Thoracic aorta (tissue), 2 donors: Measurements from ENCODE around the gene MTX1. TPM values are rescaled to one million over a fixed set of nuclear protein-coding genes. Genes with fewer than 3 reads are reported as not detected.

Experiments used
- ATAC-seq: fragments of 150-250 bp; one replicate; pipeline ENCODE4 v1.8.0; 2017; ENCODE audit warnings: low read depth; ENCODE audit not compliant: insufficient number of reproducible peaks, low FRiP score
- DNase-seq: peaks from one replicate; pipeline ENCODE4 v3.0.0-alpha.2; 2020; ENCODE audit warnings: low spot score
- H3K27ac ChIP-seq, 2 donors: fragments of 200-600 bp; sonication (generic); 1 replicate in 1 of 2; 2 replicates in 1 of 2; pipeline ENCODE4 v1.5.1; 2016; ENCODE audit warnings: mild to moderate bottlenecking in 2 of 2, moderate library complexity in 2 of 2
- H3K27me3 ChIP-seq: fragments of 200-600 bp; sonication (generic); replicated peaks from 2 replicates; pipeline ENCODE4 v1.6.0; 2016; ENCODE audit warnings: mild to moderate bottlenecking; ENCODE audit not compliant: insufficient read depth
- H3K36me3 ChIP-seq: fragments of 200-600 bp; sonication (generic); one replicate; pipeline ENCODE4 v1.5.1; 2016
- H3K4me1 ChIP-seq, 2 donors: fragments of 200-600 bp; sonication (generic); 1 replicate in 1 of 2; 2 replicates in 1 of 2; pipeline versions ENCODE4 v1.5.1 to v1.6.0; 2016; ENCODE audit warnings: low read depth in 2 of 2, mild to moderate bottlenecking in 1 of 2; ENCODE audit not compliant: control insufficient read depth in 1 of 2
- H3K4me3 ChIP-seq: fragments of 200-600 bp; sonication (generic); 2 replicates; pipeline ENCODE4 v1.5.1; 2016; ENCODE audit warnings: mild to moderate bottlenecking
- H3K9me3 ChIP-seq: fragments of 200-600 bp; sonication (generic); 2 replicates; pipeline ENCODE4 v1.5.1; 2016
- total RNA-seq, 2 donors: library from RNA; depleted of rRNA; stranded (reverse); fragments of >200 nt; gene quantifications; one replicate each; pipeline versions ENCODE4 v1.1.0 to v1.2.3, GENCODE V29; 2016
- TF ChIP-seq, protein P1 (sequence below): fragments of 200-600 bp; sonication (generic); IDR thresholded peaks from one replicate; pipeline ENCODE4 v1.5.1; 2019; ENCODE audit warnings: antibody characterized with exemption

Gene MTX1
- total RNA-seq, 2 donors from 2014 or later, result 21.7 to 22.9 TPM

DNA sequence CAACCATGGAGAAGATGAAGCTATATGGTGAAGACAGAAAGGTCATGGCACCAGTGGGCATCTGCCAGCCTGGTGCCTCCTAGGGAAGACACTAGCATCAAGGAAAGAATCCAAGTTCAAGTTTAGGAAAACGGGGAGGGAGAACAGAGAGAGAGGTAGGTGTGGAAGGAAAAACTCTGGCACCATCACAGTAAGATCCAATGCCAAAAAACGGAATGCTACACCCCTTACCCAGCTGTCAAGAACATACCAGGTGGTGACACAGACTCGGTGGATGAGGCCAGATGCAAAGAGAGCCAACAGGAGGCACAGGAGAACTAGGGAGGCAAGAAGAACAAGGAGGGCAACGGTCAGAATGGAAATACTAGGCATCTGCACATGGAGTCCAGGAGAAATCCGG lies 39.0 kb upstream of the MTX1 start:
- DNase-seq (no peak), ATAC-seq (no peak)
- no peaks in the 10 kb centered on the region for H3K9me3 ChIP-seq
- peaks cover 7% of the 10 kb centered on the region for H3K36me3 ChIP-seq
- no peak overlapping the region for H3K4me3 ChIP-seq
- H3K27me3 ChIP-seq, result no peaks in the 10 kb centered on the region
- TF ChIP-seq, protein P1, sequence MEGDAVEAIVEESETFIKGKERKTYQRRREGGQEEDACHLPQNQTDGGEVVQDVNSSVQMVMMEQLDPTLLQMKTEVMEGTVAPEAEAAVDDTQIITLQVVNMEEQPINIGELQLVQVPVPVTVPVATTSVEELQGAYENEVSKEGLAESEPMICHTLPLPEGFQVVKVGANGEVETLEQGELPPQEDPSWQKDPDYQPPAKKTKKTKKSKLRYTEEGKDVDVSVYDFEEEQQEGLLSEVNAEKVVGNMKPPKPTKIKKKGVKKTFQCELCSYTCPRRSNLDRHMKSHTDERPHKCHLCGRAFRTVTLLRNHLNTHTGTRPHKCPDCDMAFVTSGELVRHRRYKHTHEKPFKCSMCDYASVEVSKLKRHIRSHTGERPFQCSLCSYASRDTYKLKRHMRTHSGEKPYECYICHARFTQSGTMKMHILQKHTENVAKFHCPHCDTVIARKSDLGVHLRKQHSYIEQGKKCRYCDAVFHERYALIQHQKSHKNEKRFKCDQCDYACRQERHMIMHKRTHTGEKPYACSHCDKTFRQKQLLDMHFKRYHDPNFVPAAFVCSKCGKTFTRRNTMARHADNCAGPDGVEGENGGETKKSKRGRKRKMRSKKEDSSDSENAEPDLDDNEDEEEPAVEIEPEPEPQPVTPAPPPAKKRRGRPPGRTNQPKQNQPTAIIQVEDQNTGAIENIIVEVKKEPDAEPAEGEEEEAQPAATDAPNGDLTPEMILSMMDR, result no peak
- peaks cover 6 to 27% of the 10 kb centered on the region in 2 donors for H3K4me1 ChIP-seq
- no peak overlapping the region for H3K27ac ChIP-seq

DNA sequence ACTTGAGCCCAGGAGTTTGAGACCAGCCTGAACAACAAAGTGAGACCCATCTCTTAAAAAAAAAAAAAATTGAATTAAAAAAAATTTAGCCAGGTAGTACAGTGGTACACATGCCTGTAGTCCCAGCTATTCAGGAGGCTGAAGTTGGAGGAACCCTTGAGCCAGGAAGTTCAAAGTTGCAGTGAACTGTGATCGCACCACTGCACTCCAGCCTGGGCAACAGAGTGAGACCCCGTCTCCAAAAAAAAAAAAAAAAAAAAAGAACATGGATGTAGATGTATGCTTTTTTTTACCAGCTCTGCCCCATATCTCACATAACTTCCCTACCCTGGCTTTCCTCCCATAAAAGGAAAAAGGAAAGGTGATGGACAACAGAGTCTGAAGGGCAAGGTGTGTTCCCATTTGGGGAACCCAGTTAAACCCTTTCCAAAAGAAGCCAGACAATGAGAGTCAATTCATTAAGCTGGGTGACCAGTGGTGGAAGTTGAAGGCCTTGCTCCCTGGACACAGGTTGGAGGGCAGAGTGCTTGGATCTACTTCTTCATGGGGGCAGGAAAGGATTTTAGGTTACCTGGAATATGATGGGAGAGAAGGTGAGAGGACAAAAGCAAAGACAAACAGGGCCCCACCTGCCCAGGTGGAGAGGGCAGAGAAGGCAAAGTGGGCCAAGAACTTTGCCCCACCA lies 38.3 kb upstream of the MTX1 start:
- Histone ChIP-seq H3K9me3 (no peaks in the 10 kb centered on the region), H3K4me1 (peaks cover 6 to 31% of the 10 kb centered on the region in 2 donors), H3K27ac (no peak overlapping the region), H3K27me3 (no peaks in the 10 kb centered on the region), H3K36me3 (peaks cover 7% of the 10 kb centered on the region), H3K4me3 (no peak overlapping the region)
- TF ChIP-seq, protein P1, result no peak
- ATAC-seq (no peak), DNase-seq (no peak)

DNA sequence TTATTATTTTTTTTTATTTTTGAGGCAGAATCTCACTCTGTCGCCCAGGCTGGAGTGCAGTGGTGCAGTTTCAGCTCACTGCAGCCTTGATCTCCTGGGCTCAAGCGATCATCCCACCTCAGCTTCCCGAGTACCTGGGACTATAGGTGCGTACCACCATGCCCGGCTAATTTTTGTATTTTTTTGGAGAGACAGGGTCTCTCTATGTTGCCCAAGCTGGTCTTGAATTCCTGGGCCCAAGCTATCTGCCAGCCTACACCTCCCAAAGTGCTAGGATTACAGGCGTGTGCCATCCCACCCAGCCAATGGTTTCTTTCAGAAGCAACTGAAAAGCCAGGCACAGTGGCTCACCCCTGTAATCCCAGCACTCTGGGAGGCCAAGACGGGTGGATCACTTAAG lies 37.7 kb upstream of the MTX1 start:
- H3K4me3 ChIP-seq, result no peak overlapping the region
- TF ChIP-seq, protein P1, result no peak
- peaks cover 7% of the 10 kb centered on the region for H3K36me3 ChIP-seq
- no peak overlapping the region for H3K27ac ChIP-seq
- DNase-seq (no peak), ATAC-seq (no peak)
- peaks cover 6 to 31% of the 10 kb centered on the region in 2 donors for H3K4me1 ChIP-seq
- no peaks in the 10 kb centered on the region for H3K27me3 ChIP-seq
- H3K9me3 ChIP-seq, result no peaks in the 10 kb centered on the region

DNA sequence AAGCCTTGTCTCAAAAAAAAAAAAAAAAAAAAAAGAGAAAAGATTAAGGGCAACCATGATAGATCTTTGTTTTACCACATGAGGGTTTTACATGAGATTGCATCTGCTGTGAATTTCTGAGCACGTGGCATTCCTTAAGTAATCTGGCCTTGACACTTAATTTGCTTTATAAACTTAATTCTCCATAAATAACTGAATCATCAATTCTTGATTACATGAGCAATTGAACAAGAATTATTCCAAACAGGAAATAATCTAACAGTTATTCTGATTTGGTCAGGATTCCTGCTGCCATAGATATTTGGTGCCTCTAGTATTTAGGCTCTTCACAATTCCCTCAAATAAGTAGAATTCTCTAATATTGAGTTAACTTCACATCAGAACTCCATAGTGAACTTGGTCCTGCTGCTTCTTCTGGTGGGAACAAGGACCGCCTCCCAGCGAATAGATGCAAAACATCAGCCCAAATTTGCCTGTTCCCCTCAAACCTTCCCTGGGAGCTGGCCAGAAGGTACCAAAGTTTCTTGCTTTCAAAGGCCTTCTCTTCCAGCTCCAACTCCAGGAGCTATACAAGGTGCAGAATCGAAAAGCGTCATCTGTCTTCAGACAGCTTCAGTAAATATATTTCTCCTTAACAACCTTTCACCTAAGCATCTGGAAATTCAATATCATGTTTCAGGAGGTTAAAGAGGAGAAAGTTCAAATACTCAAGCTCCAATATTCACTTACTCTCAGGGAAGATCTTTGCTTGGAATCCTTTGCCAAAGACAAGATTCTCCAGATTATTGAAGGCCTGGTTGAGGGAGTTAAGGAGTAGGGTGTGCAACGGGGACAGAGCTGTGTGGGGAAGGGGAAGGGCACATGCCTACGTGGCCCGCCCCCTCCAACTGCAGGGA lies 36.4 kb upstream of the MTX1 start:
- Histone ChIP-seq H3K4me3 (peak overlapping the region; percentile 78), H3K4me1 (peaks cover 10 to 35% of the 10 kb centered on the region in 2 donors), H3K27ac (peak overlapping the region; percentile 82 to 91), H3K36me3 (peaks cover 7% of the 10 kb centered on the region), H3K9me3 (no peaks in the 10 kb centered on the region), H3K27me3 (no peaks in the 10 kb centered on the region)
- DNase-seq, result no peak
- ATAC-seq, result no peak
- TF ChIP-seq, protein P1, result no peak
